Stimulated activated CD8-positive, alpha-beta memory T cell treated with anti-CD3 and anti-CD28 coated beads, Interleukin-12 subunit alpha, Interleukin-12 subunit beta, amount 100 ng/mL, for 24 hours (primary cell): ENCODE measurements around the gene ABCG4.
A peak's percentile ranks its signal among the peaks of the same experiment; 100 is the strongest.
"Not testable (repeated sequence)": the region's sequence is repeated elsewhere in the genome, so short reads cannot be mapped to it uniquely, and the experiment has no call there.

Source experiments
- DNase-seq: peaks from one replicate; pipeline ENCODE4 v3.0.0-alpha.2; 2020; ENCODE audit errors: extremely low read depth

The ABCG4 gene

GRCh38 chr11:119149018-119149785 is at the start of gene ABCG4:
ABCG4 (plus strand) TSS chr11:119149052; CDS start chr11:119149966, 914 bp downstream.
- DNase-seq: no peak

- DNase-seq: no peak
Measured at GRCh38 chr11:119099711-119100110, 49.1 kb upstream of the ABCG4 start.

- DNase-seq: no peak
Measured at GRCh38 chr11:119100246-119100970, 48.4 kb upstream of the ABCG4 start.

DNA sequence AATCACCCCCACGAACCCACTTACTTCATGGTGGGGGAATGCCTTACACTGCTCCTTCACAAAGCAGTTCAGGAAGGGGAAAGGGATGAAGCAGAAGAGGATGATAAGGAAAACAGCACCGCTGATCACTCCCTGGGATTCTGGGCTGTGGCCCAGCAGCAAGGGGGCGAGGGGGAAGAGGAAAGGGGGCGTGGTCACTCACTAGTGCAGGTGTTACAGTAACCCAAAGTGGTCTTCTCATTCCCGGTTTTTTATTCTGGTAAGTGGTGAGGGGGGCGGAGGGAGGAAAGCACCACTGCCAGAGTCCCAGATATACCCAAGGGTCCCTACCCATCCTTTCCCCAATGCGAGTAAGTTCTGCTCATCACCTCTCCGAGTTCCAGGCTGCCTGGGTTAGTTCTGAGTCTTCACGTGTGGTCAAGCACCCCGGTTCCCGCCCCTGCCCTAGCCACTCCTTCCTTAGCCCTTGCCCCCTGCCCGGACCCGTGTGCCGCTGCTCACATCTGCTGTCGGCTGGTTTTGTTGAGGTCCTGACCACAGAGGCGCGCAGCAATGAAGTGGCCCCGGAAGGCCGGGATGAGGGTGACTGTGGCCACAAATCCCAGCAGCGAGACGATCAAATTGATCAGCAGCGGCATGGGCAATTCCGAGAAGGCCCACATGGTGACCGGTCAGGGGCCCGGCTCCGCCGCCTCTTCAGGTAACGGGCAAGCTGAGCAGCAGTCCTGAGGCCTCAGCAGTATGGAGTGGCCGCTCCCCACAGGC is 47.7 kb upstream of the ABCG4 start:
- no peak for DNase-seq

GRCh38 chr11:119101759-119102423 is 47.0 kb upstream of the ABCG4 start, which contains the start of gene DPAGT1:
DPAGT1 (minus strand) TSS chr11:119101853; CDS start chr11:119101655, 198 bp downstream.
- no peak for DNase-seq

- not testable (repeated sequence) for DNase-seq
Measured at GRCh38 chr11:119103161-119103664, 45.6 kb upstream of the ABCG4 start.

DNA sequence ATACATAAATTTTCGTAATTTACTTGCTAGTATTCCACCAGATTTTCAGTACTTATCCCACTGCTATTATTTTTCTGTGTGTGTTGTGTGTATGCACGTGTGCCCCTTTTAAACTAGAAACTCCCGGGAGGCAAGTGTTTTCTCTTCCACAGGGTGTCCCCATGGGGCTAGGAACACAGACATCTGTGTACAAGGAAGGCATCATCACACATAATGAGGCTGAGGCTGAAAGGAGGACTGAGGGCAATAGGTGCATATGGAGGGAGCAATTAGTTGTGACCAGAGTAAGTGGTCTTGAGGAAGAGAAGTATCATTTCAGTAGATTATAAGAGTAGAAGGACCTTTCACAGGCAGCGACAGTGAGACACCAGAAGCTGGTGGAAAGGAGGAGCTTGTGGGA is 45.1 kb upstream of the ABCG4 start:
- no peak for DNase-seq

- DNase-seq: peak; percentile 72
Measured at GRCh38 chr11:119106564-119107537, 42.0 kb upstream of the ABCG4 start, which contains the start of gene C2CD2L. C2CD2L (plus strand) TSS chr11:119107344; CDS start chr11:119107742, 398 bp downstream.

DNA sequence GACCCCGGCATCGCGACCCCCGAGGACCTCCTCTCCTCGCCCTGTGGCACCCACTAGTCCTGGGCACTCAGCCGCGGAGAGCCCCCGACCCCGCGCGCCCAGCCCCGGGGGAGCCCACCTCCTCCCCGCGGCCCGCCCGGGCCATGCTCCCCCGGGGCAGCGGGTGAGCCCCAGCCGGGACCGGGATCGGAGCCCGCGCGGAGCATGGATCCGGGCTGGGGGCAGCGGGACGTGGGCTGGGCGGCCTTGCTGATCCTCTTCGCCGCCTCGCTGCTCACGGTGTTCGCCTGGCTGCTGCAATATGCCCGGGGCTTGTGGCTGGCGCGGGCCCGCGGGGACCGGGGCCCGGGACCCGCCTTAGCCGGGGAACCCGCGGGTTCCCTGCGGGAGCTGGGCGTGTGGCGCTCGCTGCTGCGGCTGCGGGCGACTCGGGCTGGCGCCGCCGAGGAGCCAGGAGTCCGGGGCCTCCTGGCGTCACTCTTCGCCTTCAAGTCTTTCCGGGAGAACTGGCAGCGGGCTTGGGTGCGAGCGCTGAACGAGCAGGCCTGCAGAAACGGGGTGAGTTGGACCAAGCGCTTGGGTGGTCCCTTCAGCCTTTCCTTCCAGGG is 41.2 kb upstream of the ABCG4 start:
- no peak for DNase-seq

GRCh38 chr11:119108146-119108856 is 40.6 kb upstream of the ABCG4 start:
- DNase-seq: no peak

- DNase-seq: no peak
Measured at GRCh38 chr11:119108857-119109221, 40.0 kb upstream of the ABCG4 start.

DNA sequence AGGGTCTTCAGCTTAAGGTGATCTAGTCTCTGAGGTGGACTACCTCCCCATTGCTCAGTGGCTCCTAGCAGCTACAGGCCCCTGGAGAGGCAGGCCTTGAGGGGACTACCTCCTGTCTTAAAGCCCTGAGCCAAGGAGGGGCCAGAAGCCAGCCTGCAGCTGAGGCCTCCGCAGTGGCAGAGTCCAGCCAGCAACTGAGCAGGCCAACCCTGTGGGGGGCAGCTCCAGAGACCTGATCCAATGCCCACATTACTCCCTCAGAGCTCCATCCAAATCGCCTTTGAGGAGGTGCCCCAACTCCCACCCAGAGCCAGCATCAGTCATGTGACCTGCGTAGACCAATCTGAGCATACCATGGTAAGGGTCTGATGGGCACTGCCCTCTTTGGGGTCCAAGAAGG is 39.0 kb upstream of the ABCG4 start:
- no peak for DNase-seq

- DNase-seq: no peak
Measured at GRCh38 chr11:119110439-119110838, 38.4 kb upstream of the ABCG4 start.

DNA sequence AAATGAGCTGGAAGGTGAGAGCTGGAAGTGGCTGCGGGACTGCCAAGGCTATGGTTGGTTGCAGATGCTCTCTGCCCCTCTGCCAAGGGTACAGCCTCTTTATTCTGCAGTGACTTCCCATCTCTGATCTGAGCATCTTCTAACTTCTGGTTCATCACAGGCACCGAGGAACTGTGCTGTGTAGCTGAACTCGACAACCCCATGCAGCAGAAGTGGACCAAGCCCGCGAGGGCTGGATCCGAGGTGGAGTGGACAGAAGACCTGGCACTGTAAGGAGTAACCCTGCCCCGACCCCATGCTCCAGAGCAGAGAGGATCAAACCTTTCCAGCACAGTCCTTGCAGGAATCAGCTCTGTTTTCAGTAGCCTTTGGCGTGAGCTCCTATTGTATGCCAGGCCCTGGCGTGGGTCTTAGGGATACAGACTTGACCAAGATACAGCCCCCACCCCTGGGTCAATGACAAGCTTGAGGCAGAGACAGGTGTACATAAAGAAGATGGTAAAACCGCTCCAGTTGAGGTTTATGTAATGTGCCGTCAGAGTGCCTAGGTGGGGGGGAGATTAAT is 37.4 kb upstream of the ABCG4 start:
- DNase-seq: no peak

DNA sequence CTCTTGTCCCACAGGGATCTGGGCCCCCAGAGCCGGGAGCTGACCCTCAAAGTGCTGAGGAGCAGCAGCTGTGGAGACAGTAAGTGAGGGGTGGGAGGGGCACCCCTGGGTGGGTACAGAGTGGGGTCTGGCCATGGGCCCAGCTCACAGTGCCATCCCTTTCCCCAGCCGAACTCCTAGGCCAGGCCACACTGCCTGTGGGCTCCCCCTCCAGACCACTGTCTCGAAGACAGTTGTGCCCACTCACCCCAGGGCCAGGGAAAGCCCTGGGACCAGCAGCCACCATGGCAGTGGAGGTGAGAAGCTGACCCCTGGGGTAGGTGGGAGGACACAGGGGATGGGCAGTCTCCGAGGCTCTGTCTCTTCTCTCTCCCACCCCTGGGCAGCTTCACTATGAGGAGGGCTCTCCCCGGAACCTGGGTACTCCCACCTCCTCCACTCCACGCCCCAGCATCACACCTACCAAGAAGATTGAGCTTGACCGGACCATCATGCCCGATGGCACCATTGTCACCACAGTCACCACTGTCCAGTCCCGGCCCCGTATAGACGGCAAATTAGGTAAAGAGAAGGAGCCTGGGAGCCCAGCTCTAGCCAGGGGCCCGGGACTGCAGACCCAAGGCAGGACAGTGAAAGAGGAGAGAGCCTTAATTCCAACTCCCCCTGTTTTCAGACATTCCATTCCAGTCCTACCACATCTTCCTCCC is 36.4 kb upstream of the ABCG4 start:
- no peak for DNase-seq

- no peak for DNase-seq
Measured at GRCh38 chr11:119113716-119114115, 35.1 kb upstream of the ABCG4 start.

DNA sequence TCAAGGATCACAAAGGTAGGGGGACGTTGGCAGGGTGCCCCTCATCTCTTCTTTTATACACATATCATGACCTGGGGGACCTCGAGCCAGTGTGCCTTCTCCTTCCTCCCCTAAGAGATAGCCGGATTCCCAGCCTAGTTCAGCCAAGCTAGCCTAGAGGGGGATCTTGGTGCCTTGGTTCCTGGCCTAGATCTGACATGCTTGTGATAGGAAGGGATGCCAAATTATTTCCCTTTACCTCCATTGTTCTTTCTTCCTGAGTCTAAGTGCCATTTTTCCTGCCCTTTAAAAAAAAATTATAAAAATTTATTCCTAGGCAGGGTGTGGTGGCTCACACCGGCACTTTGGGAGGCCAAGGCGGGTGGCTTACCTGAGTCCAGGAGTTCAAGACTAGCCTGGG is 34.5 kb upstream of the ABCG4 start:
- DNase-seq: no peak
